GM19328 (cell line): ENCODE results near the gene PDZD2.

ENCODE experiments used
- ATAC-seq: cut with Tn5 transposase; IDR thresholded peaks from one replicate; pipeline ENCODE4 v1.9.1; 2021; ENCODE audit warnings: mild to moderate bottlenecking, moderate library complexity; ENCODE audit not compliant: unreplicated experiment

Gene PDZD2

GRCh38 chr5:32155211-32155610 is 516.3 kb downstream of the PDZD2 start:
- ATAC-seq: no peak

GRCh38 chr5:32156635-32157034 is 517.7 kb downstream of the PDZD2 start:
- ATAC-seq: no peak

GRCh38 chr5:32157078-32157477 is 518.1 kb downstream of the PDZD2 start:
- no peak for ATAC-seq

- ATAC-seq: no peak
Observed at GRCh38 chr5:32158679-32158975, 519.7 kb downstream of the PDZD2 start.

- no peak for ATAC-seq
Observed at GRCh38 chr5:32159328-32160072, 520.6 kb downstream of the PDZD2 start.

GRCh38 chr5:32160228-32160627 is 521.3 kb downstream of the PDZD2 start:
- no peak for ATAC-seq
